ENCODE measurements around the gene ACLY.
"Not testable (repeated sequence)": the region's sequence is repeated elsewhere in the genome, so short reads cannot be mapped to it uniquely, and the experiment has no call there.

ACLY gene

GRCh38 chr17:41837761-41838538 is 80.8 kb downstream of the ACLY start, which contains the start of gene KLHL10:
Gene KLHL10 (plus strand): TSS chr17:41837825. CDS start chr17:41837933, 108 bp downstream.
- TF ChIP-seq CTCF (IDR thresholded peaks at IDR 0.05; ENCODE audit: insufficient read depth, low read depth, low read length, missing control alignments): no peak
- DNase-seq (ENCODE audit: low read depth): no peak
- no peak within 1 kb of the TSS for H3K4me3 ChIP-seq (ENCODE audit: low read length)

GRCh38 chr17:41836550-41837196 is 82.1 kb downstream of the ACLY start:
- DNase-seq (ENCODE audit: low read depth): no peak
- TF ChIP-seq CTCF (IDR thresholded peaks at IDR 0.05; ENCODE audit: insufficient read depth, low read depth, low read length, missing control alignments): no peak
- peak overlapping the region; percentile 66 for H3K4me3 ChIP-seq (ENCODE audit: low read length)

GRCh38 chr17:41835800-41836549 is 82.8 kb downstream of the ACLY start, which contains the start of gene NT5C3B:
Gene NT5C3B (minus strand): TSS chr17:41836232. CDS start chr17:41836193, 39 bp downstream.
- peak within 1 kb of the TSS; percentile 66 for H3K4me3 ChIP-seq (ENCODE audit: low read length)
- no peak for TF ChIP-seq CTCF (IDR thresholded peaks at IDR 0.05; ENCODE audit: insufficient read depth, low read depth, low read length, missing control alignments)
- DNase-seq (ENCODE audit: low read depth): peak; percentile 26

GRCh38 chr17:41835214-41835799 is 83.4 kb downstream of the ACLY start:
- peak overlapping the region; percentile 66 for H3K4me3 ChIP-seq (ENCODE audit: low read length)
- TF ChIP-seq CTCF (IDR thresholded peaks at IDR 0.05; ENCODE audit: insufficient read depth, low read depth, low read length, missing control alignments): no peak

GRCh38 chr17:41829961-41830360 is 88.8 kb downstream of the ACLY start:
- not testable (repeated sequence) for DNase-seq (ENCODE audit: low read depth); H3K4me3 ChIP-seq (ENCODE audit: low read length)

More at GRCh38 chr17:41835214-41835799, 83.4 kb downstream of the ACLY start:
- peak; percentile 5 for DNase-seq (ENCODE audit: low read depth)

- H3K4me3 ChIP-seq (ENCODE audit: low read length): no peak overlapping the region
- no peak for DNase-seq (ENCODE audit: low read depth)
- no peak for TF ChIP-seq CTCF (IDR thresholded peaks at IDR 0.05; ENCODE audit: insufficient read depth, low read depth, low read length, missing control alignments)
Measured at GRCh38 chr17:41825175-41825845, 93.4 kb downstream of the ACLY start.

Measured in epithelial cell of esophagus (primary cell).